ENCODE measurements around the gene KRT33B.

- no peak for TF ChIP-seq CHD2 (IDR thresholded peaks at IDR 0.05; ENCODE audit: low read length)
- no peak for TF ChIP-seq POLR2A (IDR thresholded peaks at IDR 0.05; ENCODE audit: control extremely low read depth in 1 of 2, low read depth in 2 of 2, low read length in 2 of 2)
These were observed 20.9 kb upstream of the KRT33B start for GRCh38 chr17:41390411-41390938.
